B cell (primary cell): ENCODE results near the gene CERS6. TPM values are rescaled to one million over a fixed set of nuclear protein-coding genes. Genes with fewer than 3 reads are reported as not detected.

ENCODE experiments used
- ATAC-seq: fragments of 200-7000 bp; cut with Tn5 transposase; one replicate; pipeline ENCODE4 v1.10.0; 2021; ENCODE audit warnings: low read depth, mild to moderate bottlenecking, moderate number of reproducible peaks, moderate library complexity
- CTCF ChIA-PET: fragments of 350-600 bp; sonication (Branson Sonifier 250); formaldehyde crosslinking; loops from one replicate; lab custom pipeline; 2021; ENCODE audit warnings: antibody characterized with exemption, inconsistent platforms; lab: Charles Lee
- POLR2A ChIA-PET: fragments of 350-600 bp; sonication (Branson Sonifier 250); formaldehyde crosslinking; loops from one replicate; lab custom pipeline; 2021; ENCODE audit warnings: antibody characterized with exemption; lab: Charles Lee
- DNase-seq: peaks from one replicate; pipeline ENCODE4 v3.0.0; 2013
- H2AFZ ChIP-seq: 2 replicates; pipeline ENCODE4 v1.6.1; 2012; ENCODE audit warnings: mild to moderate bottlenecking, low read depth, low read length; ENCODE audit not compliant: insufficient read depth, poor library complexity, severe bottlenecking
- H3K27ac ChIP-seq, 2 donors: 1 replicate in 1 of 2; 2 replicates in 1 of 2; pipeline ENCODE4 v1.5.1; 2012 to 2013; ENCODE audit warnings: low read length in 2 of 2, mild to moderate bottlenecking in 2 of 2, moderate library complexity in 1 of 2
- H3K27me3 ChIP-seq, 4 experiments: fragments of 200-600 bp in 1 of 4; sonication (generic) in 1 of 4; replicated peaks in 1 of 4; 1 replicate in 2 of 4; 2 replicates in 2 of 4; pipeline versions ENCODE4 v1.6.1 to v1.7.0; 2013 to 2016; ENCODE audit warnings: low read length in 3 of 4, mild to moderate bottlenecking in 2 of 4, mixed read lengths in 1 of 4, moderate library complexity in 1 of 4; ENCODE audit not compliant: insufficient read depth in 4 of 4, control insufficient read depth in 3 of 4; ENCODE audit errors: control extremely low read depth in 1 of 4
- H3K36me3 ChIP-seq, 2 experiments: replicated peaks in 1 of 2; 1 replicate in 1 of 2; 2 replicates in 1 of 2; pipeline versions ENCODE4 v1.6.1 to v1.7.1; 2013; ENCODE audit warnings: low read length in 1 of 2; ENCODE audit not compliant: insufficient read depth in 2 of 2, control insufficient read depth in 1 of 2; ENCODE audit errors: control extremely low read depth in 1 of 2, extremely low read depth in 1 of 2
- H3K4me1 ChIP-seq, 2 donors: fragments of 200-600 bp in 1 of 2; sonication (generic) in 1 of 2; 1 replicate in 1 of 2; 2 replicates in 1 of 2; pipeline versions ENCODE4 v1.5.1 to v1.6.1; 2013 to 2017; ENCODE audit warnings: low read length in 2 of 2; ENCODE audit not compliant: control insufficient read depth in 2 of 2, insufficient read depth in 2 of 2
- H3K4me2 ChIP-seq: replicated peaks from 2 replicates; pipeline ENCODE3; 2012; ENCODE audit warnings: mild to moderate bottlenecking, low read depth, low read length; ENCODE audit not compliant: poor library complexity, severe bottlenecking
- H3K4me3 ChIP-seq, 5 experiments: fragments of 200-600 bp in 1 of 5; sonication (generic) in 1 of 5; 1 replicate in 3 of 5; 2 replicates in 2 of 5; pipeline versions ENCODE4 v1.5.1 to v1.7.0; 2011 to 2016; ENCODE audit warnings: low read length in 4 of 5, mild to moderate bottlenecking in 4 of 5, low read depth in 2 of 5, control low read depth in 1 of 5, moderate library complexity in 1 of 5; ENCODE audit not compliant: insufficient read depth in 1 of 5; ENCODE audit errors: control extremely low read depth in 1 of 5, extremely low read depth in 1 of 5
- H3K79me2 ChIP-seq: fragments of 200-600 bp; sonication (generic); one replicate; pipeline ENCODE4 v1.6.0; 2016; ENCODE audit warnings: low read length; ENCODE audit not compliant: control insufficient read depth, insufficient read depth
- H3K9ac ChIP-seq: fragments of 200-600 bp; sonication (generic); 2 replicates; pipeline ENCODE4 v1.6.1; 2017; ENCODE audit warnings: mild to moderate bottlenecking, low read length, moderate library complexity
- H3K9me3 ChIP-seq, 3 donors: one replicate each; pipeline versions ENCODE4 v1.6.1 to v1.7.1; 2013; ENCODE audit warnings: low read length in 2 of 3; ENCODE audit not compliant: control insufficient read depth in 2 of 3, insufficient read depth in 1 of 3; ENCODE audit errors: control extremely low read depth in 1 of 3
- H4K20me1 ChIP-seq: 2 replicates; pipeline ENCODE4 v1.6.0; 2012; ENCODE audit warnings: mild to moderate bottlenecking, low read length; ENCODE audit not compliant: insufficient read depth, control insufficient read depth, poor library complexity, severe bottlenecking
- H3K27ac Mint-ChIP-seq: one replicate; pipeline ENCODE4 v1.8.0; 2021; ENCODE audit warnings: mixed read lengths
- H3K27me3 Mint-ChIP-seq: one replicate; pipeline ENCODE4 v1.8.0; 2021; ENCODE audit warnings: mixed read lengths
- H3K4me1 Mint-ChIP-seq: one replicate; pipeline ENCODE4 v1.8.0; 2021; ENCODE audit warnings: mixed read lengths
- H3K4me3 Mint-ChIP-seq: one replicate; pipeline ENCODE4 v1.8.0; 2021; ENCODE audit warnings: mixed read lengths
- H3K9me3 Mint-ChIP-seq: one replicate; pipeline ENCODE4 v1.8.0; 2022; ENCODE audit warnings: mixed read lengths; ENCODE audit not compliant: insufficient read depth
- CTCF ChIP-seq: fragments of 200-600 bp; IDR thresholded peaks from one replicate; pipeline ENCODE4 v1.8.0; 2022; ENCODE audit warnings: antibody characterized with exemption, mild to moderate bottlenecking
- EZH2 ChIP-seq: IDR thresholded peaks from 2 replicates; pipeline ENCODE4 v1.6.1; 2012; ENCODE audit warnings: borderline replicate concordance, low read depth, mild to moderate bottlenecking, moderate library complexity, low read length; ENCODE audit not compliant: insufficient read depth, poor library complexity, severe bottlenecking
- WGBS: methylation state at CpG from one replicate; pipeline ENCODE4 v1.1.5; 2013; ENCODE audit warnings: missing lambda C conversion rate; ENCODE audit not compliant: insufficient coverage; 5-methylcytosine and 5-hydroxymethylcytosine counted together
- intact Hi-C: fragments of 100-400 bp; cut with micrococcal nuclease; formaldehyde crosslinking; loops from one replicate; pipeline ENCODE4 v1.10.0; 2022
- polyA plus RNA-seq: library from polyadenylated mRNA; depleted of rRNA; stranded (reverse); fragments of >200 nt; gene quantifications from 2 replicates; pipeline ENCODE4 v1.2.3, GENCODE V29; 2012
- total RNA-seq, 2 donors: library from RNA; stranded (reverse); fragments of 120-200 nt in 1 of 2; gene quantifications; 1 replicate in 1 of 2; 2 replicates in 1 of 2; pipeline versions ENCODE4 v1.2.3 to v1.2.4, GENCODE V29; 2013 to 2022

The CERS6 gene
- total and polyA plus RNA-seq, 2 donors (not counting 1 experiment from before 2014, with no cell fraction given): 2.2 to 5.5 TPM

- peaks cover 13% of the 10 kb centered on the region for H3K79me2 ChIP-seq
Measured at GRCh38 chr2:168639441-168639898, 183.4 kb downstream of the CERS6 start.

GRCh38 chr2:168640039-168640438, 184.0 kb downstream of the CERS6 start:
- Histone ChIP-seq H3K27me3 (no peaks in the 10 kb centered on the region), H3K4me2 (no peak overlapping the region), H4K20me1 (no peaks in the 10 kb centered on the region), H2AFZ (no peak overlapping the region), H3K27ac (no peak overlapping the region), H3K4me1 (peaks cover 0 to 3% of the 10 kb centered on the region in 2 donors), H3K36me3 (peaks cover 0 to 1% of the 10 kb centered on the region in 2 experiments), H3K79me2 (peaks cover 10% of the 10 kb centered on the region), H3K9ac (no peak overlapping the region), H3K9me3 (no peaks in the 10 kb centered on the region), H3K4me3 (no peak overlapping the region)
- no CpG with 5 or more reads among the region's 3 CpGs for WGBS
- ChIA-PET CTCF (no interaction called here), POLR2A (no interaction called here)
- intact Hi-C loops: no loop called here
- no peaks in the 10 kb centered on the region for H3K27me3 Mint-ChIP-seq
- H3K4me3 Mint-ChIP-seq: no peak overlapping the region
- no peaks in the 10 kb centered on the region for H3K9me3 Mint-ChIP-seq
- H3K4me1 Mint-ChIP-seq: peaks cover 20% of the 10 kb centered on the region
- H3K27ac Mint-ChIP-seq: no peak overlapping the region
- TF ChIP-seq EZH2: no peak
- TF ChIP-seq CTCF: no peak
- DNase-seq: no peak
- no peak for ATAC-seq

More at GRCh38 chr2:168639441-168639898, 183.4 kb downstream of the CERS6 start:
- Histone ChIP-seq H3K27ac (no peak overlapping the region), H4K20me1 (no peaks in the 10 kb centered on the region), H3K9me3 (no peaks in the 10 kb centered on the region), H3K36me3 (peaks cover 0 to 1% of the 10 kb centered on the region in 2 experiments), H3K9ac (no peak overlapping the region), H3K4me3 (no peak overlapping the region), H3K4me1 (peaks cover 0 to 3% of the 10 kb centered on the region in 2 donors), H2AFZ (no peak overlapping the region), H3K4me2 (no peak overlapping the region), H3K27me3 (no peaks in the 10 kb centered on the region)
- H3K27ac Mint-ChIP-seq: no peak overlapping the region
- peaks cover 21% of the 10 kb centered on the region for H3K4me1 Mint-ChIP-seq
- TF ChIP-seq EZH2 (no peak), CTCF (no peak)
- no peak overlapping the region for H3K4me3 Mint-ChIP-seq
- DNase-seq (no peak), ATAC-seq (no peak)
- intact Hi-C loops: no loop called here
- H3K9me3 Mint-ChIP-seq: no peaks in the 10 kb centered on the region
- no peaks in the 10 kb centered on the region for H3K27me3 Mint-ChIP-seq
- 29% methylated on average over 1 of the region's 3 CpGs for WGBS
- CTCF ChIA-PET: no interaction called here
- POLR2A ChIA-PET: no interaction called here
